ENCODE measurements around the gene LSM6.

LSM6 gene

GRCh38 chr4:146170149-146170548 lies 5.4 kb upstream of the LSM6 start:
- no peaks in the 10 kb centered on the region for H3K36me3 ChIP-seq
- DNase-seq, result no peak
- no peak overlapping the region for H3K4me3 ChIP-seq (ENCODE audit: low read depth, low read length)
- H3K27me3 ChIP-seq (ENCODE audit: insufficient read depth, low read depth, severe bottlenecking), result no peaks in the 10 kb centered on the region
- TF ChIP-seq, protein P1, sequence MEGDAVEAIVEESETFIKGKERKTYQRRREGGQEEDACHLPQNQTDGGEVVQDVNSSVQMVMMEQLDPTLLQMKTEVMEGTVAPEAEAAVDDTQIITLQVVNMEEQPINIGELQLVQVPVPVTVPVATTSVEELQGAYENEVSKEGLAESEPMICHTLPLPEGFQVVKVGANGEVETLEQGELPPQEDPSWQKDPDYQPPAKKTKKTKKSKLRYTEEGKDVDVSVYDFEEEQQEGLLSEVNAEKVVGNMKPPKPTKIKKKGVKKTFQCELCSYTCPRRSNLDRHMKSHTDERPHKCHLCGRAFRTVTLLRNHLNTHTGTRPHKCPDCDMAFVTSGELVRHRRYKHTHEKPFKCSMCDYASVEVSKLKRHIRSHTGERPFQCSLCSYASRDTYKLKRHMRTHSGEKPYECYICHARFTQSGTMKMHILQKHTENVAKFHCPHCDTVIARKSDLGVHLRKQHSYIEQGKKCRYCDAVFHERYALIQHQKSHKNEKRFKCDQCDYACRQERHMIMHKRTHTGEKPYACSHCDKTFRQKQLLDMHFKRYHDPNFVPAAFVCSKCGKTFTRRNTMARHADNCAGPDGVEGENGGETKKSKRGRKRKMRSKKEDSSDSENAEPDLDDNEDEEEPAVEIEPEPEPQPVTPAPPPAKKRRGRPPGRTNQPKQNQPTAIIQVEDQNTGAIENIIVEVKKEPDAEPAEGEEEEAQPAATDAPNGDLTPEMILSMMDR (IDR thresholded peaks at IDR 0.05; ENCODE audit: low read depth, low read length), result no peak
- H3K9me3 ChIP-seq (ENCODE audit: severe bottlenecking), result no peaks in the 10 kb centered on the region
- H3K27ac ChIP-seq, result no peak overlapping the region

- no peak overlapping the region; the same call in 1 of the 2 replicates for H3K27ac ChIP-seq
- TF ChIP-seq, protein P1 (IDR thresholded peaks at IDR 0.05; ENCODE audit: low read depth, low read length), result no peak
- no peaks in the 10 kb centered on the region for H3K27me3 ChIP-seq (ENCODE audit: insufficient read depth, low read depth, severe bottlenecking)
- no peaks in the 10 kb centered on the region for H3K9me3 ChIP-seq (ENCODE audit: severe bottlenecking)
- peak overlapping the region; percentile 77 for H3K4me3 ChIP-seq (ENCODE audit: low read depth, low read length)
- DNase-seq, result no peak
- H3K36me3 ChIP-seq, result peaks cover 40% of the 10 kb centered on the region
Measured at GRCh38 chr4:146176891-146177290, 1.4 kb downstream of the LSM6 start.

GRCh38 chr4:146178126-146178525 lies 2.6 kb downstream of the LSM6 start:
- Histone ChIP-seq H3K36me3 (peaks cover 46% of the 10 kb centered on the region), H3K9me3 (ENCODE audit: severe bottlenecking) (no peaks in the 10 kb centered on the region), H3K27ac (no peak overlapping the region), H3K27me3 (ENCODE audit: insufficient read depth, low read depth, severe bottlenecking) (no peaks in the 10 kb centered on the region), H3K4me3 (ENCODE audit: low read depth, low read length) (no peak overlapping the region)
- TF ChIP-seq, protein P1 (IDR thresholded peaks at IDR 0.05; ENCODE audit: low read depth, low read length), result no peak
- DNase-seq, result no peak

DNA sequence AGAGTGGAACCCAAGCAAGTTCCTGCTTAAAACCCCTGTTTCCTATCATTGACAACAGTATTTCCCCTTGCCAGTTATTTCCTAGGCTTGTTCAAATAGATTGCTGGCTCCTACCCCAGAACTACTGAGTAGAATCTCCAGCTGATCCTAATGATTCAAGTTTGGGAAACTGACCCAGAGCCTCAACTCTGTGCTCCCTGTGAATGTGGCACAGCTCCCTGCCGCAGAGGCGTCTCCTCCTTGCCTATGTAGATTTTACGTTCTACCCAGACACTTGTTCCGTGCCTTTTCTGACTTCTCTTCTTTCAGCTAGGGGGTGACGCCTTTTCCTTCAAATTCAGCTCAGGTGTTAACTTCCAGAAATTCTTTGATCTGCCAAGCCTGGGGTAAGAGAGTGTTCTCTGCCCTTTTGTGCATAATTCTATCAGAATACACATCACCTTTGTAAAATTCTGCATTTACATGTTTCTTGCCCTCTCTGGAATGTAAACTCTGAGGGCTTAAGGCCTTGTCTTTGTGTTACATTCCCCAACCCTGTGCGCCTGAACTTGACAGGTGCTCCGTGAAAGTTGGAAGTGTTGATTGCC lies 4.4 kb downstream of the LSM6 start:
- Histone ChIP-seq H3K9me3 (ENCODE audit: severe bottlenecking) (no peaks in the 10 kb centered on the region), H3K27ac (no peak overlapping the region), H3K4me3 (ENCODE audit: low read depth, low read length) (no peak overlapping the region), H3K36me3 (peaks cover 61% of the 10 kb centered on the region), H3K27me3 (ENCODE audit: insufficient read depth, low read depth, severe bottlenecking) (no peaks in the 10 kb centered on the region)
- DNase-seq, result no peak
- TF ChIP-seq, protein P1 (IDR thresholded peaks at IDR 0.05; ENCODE audit: low read depth, low read length), result no peak

- Histone ChIP-seq H3K27ac (no peak overlapping the region), H3K4me3 (ENCODE audit: low read depth, low read length) (no peak overlapping the region), H3K36me3 (peaks cover 62% of the 10 kb centered on the region), H3K27me3 (ENCODE audit: insufficient read depth, low read depth, severe bottlenecking) (no peaks in the 10 kb centered on the region), H3K9me3 (ENCODE audit: severe bottlenecking) (no peaks in the 10 kb centered on the region)
- TF ChIP-seq, protein P1 (IDR thresholded peaks at IDR 0.05; ENCODE audit: low read depth, low read length), result no peak
- DNase-seq, result no peak
Measured at GRCh38 chr4:146182443-146182842, 6.9 kb downstream of the LSM6 start.

DNA sequence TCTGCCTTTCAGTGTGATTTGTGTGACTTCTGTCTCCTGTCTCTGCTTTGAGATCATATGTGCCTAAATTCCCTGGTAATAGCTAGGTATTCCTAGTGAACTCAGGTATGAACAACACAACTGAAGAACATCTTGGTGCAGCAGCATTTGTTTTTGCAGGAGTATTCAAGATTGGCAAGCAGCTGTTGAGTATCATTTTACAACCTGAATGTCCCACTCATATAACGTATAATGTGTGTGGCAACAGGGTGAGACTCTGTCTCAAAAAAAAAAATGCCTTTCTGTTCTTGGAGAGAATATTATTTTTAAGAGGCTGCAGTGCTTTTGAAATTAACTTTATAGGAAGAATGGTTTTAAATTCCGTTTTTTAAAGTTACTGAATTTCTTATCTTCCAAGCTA lies 7.7 kb downstream of the LSM6 start:
- Histone ChIP-seq H3K4me3 (ENCODE audit: low read depth, low read length) (no peak overlapping the region), H3K9me3 (ENCODE audit: severe bottlenecking) (no peaks in the 10 kb centered on the region), H3K27me3 (ENCODE audit: insufficient read depth, low read depth, severe bottlenecking) (no peaks in the 10 kb centered on the region), H3K36me3 (peaks cover 65% of the 10 kb centered on the region), H3K27ac (no peak overlapping the region)
- no peak for DNase-seq
- TF ChIP-seq, protein P1 (IDR thresholded peaks at IDR 0.05; ENCODE audit: low read depth, low read length), result no peak

Measured in WERI-Rb-1 (cell line).